Mesenchymal stem cell (in vitro differentiated cells and primary cell): ENCODE measurements around the gene ASIP.

Source experiments
- DNase-seq: peaks from one replicate; pipeline ENCODE4 v3.0.0-alpha.2; 2013
- H2AFZ ChIP-seq: one replicate; pipeline ENCODE4 v1.6.1; 2013; ENCODE audit warnings: low read depth, mild to moderate bottlenecking, control low read depth, inconsistent platforms, low read length, moderate library complexity
- H2AK5ac ChIP-seq: 2 replicates; pipeline ENCODE4 v1.6.1; 2013; ENCODE audit warnings: low read length, moderate library complexity, mild to moderate bottlenecking, inconsistent platforms; ENCODE audit not compliant: severe bottlenecking
- H2BK120ac ChIP-seq: one replicate; pipeline ENCODE4 v1.6.1; 2013; ENCODE audit warnings: low read depth, mild to moderate bottlenecking, inconsistent platforms, low read length, moderate library complexity
- H2BK12ac ChIP-seq, 2 experiments: one replicate each; pipeline ENCODE4 v1.6.1; 2013; ENCODE audit warnings: inconsistent platforms in 2 of 2, low read length in 2 of 2, mild to moderate bottlenecking in 2 of 2, moderate library complexity in 2 of 2, control low read depth in 1 of 2
- H2BK15ac ChIP-seq: one replicate; pipeline ENCODE4 v1.6.1; 2013; ENCODE audit warnings: mild to moderate bottlenecking, low read depth, inconsistent platforms; ENCODE audit not compliant: poor library complexity, severe bottlenecking
- H2BK5ac ChIP-seq: 2 replicates; pipeline ENCODE4 v1.6.1; 2013; ENCODE audit warnings: low read depth, mild to moderate bottlenecking, low read length, control low read depth, inconsistent platforms; ENCODE audit not compliant: poor library complexity, severe bottlenecking
- H3K14ac ChIP-seq, 2 experiments: one replicate each; pipeline ENCODE4 v1.6.1; 2013; ENCODE audit warnings: inconsistent platforms in 2 of 2, low read length in 2 of 2, control low read depth in 1 of 2, mild to moderate bottlenecking in 1 of 2, moderate library complexity in 1 of 2
- H3K18ac ChIP-seq, 2 experiments: one replicate each; pipeline ENCODE4 v1.6.1; 2013; ENCODE audit warnings: inconsistent platforms in 2 of 2, low read length in 2 of 2, control low read depth in 1 of 2, low read depth in 1 of 2, mild to moderate bottlenecking in 1 of 2
- H3K23ac ChIP-seq, 2 experiments: one replicate each; pipeline ENCODE4 v1.6.1; 2013; ENCODE audit warnings: inconsistent platforms in 2 of 2, low read length in 2 of 2, mild to moderate bottlenecking in 2 of 2, moderate library complexity in 2 of 2, control low read depth in 1 of 2
- H3K27ac ChIP-seq: 2 replicates; pipeline ENCODE4 v1.5.1; 2013; ENCODE audit warnings: mild to moderate bottlenecking, moderate library complexity, low read length, control low read depth, inconsistent platforms; ENCODE audit not compliant: poor library complexity, severe bottlenecking
- H3K27me3 ChIP-seq, 2 experiments: 2 replicates each; pipeline versions ENCODE4 v1.6.1 to v1.7.0; 2013; ENCODE audit warnings: low read length in 2 of 2, mild to moderate bottlenecking in 2 of 2, moderate library complexity in 2 of 2, control low read depth in 1 of 2, inconsistent platforms in 1 of 2; ENCODE audit not compliant: control insufficient read depth in 1 of 2, insufficient read depth in 1 of 2
- H3K36me3 ChIP-seq, 2 experiments: 2 replicates each; pipeline versions ENCODE4 v1.6.1 to v1.7.0; 2013; ENCODE audit warnings: low read length in 2 of 2, control low read depth in 1 of 2, inconsistent platforms in 1 of 2, low read depth in 1 of 2, mild to moderate bottlenecking in 1 of 2; ENCODE audit not compliant: insufficient read depth in 2 of 2, control insufficient read depth in 1 of 2
- H3K4ac ChIP-seq, 2 experiments: one replicate each; pipeline ENCODE4 v1.6.1; 2013; ENCODE audit warnings: inconsistent platforms in 2 of 2, low read length in 2 of 2, mild to moderate bottlenecking in 2 of 2, moderate library complexity in 2 of 2, control low read depth in 1 of 2, low read depth in 1 of 2
- H3K4me1 ChIP-seq: 2 replicates; pipeline ENCODE4 v1.6.1; 2013; ENCODE audit warnings: low read depth, low read length, control low read depth; ENCODE audit not compliant: control insufficient read depth, insufficient read depth
- H3K4me2 ChIP-seq: 2 replicates; pipeline ENCODE4 v1.6.1; 2013; ENCODE audit warnings: low read length, mild to moderate bottlenecking, inconsistent platforms; ENCODE audit not compliant: poor library complexity, severe bottlenecking
- H3K4me3 ChIP-seq, 2 experiments: 2 replicates each; pipeline versions ENCODE4 v1.5.1 to v1.7.0; 2013; ENCODE audit warnings: low read length in 2 of 2, mild to moderate bottlenecking in 2 of 2, control low read depth in 1 of 2, low read depth in 1 of 2; ENCODE audit not compliant: insufficient read depth in 1 of 2
- H3K79me1 ChIP-seq: replicated peaks from 2 replicates; pipeline ENCODE4 v1.6.1; 2013; ENCODE audit warnings: mild to moderate bottlenecking, control low read depth, low read length, inconsistent platforms; ENCODE audit not compliant: poor library complexity, severe bottlenecking
- H3K9ac ChIP-seq: 2 replicates; pipeline ENCODE4 v1.7.0; 2013; ENCODE audit warnings: mild to moderate bottlenecking, low read length, moderate library complexity
- H3K9me3 ChIP-seq: 2 replicates; pipeline ENCODE4 v1.7.0; 2013; ENCODE audit warnings: mild to moderate bottlenecking, low read length; ENCODE audit not compliant: control insufficient read depth
- H4K8ac ChIP-seq: one replicate; pipeline ENCODE4 v1.6.1; 2013; ENCODE audit warnings: inconsistent platforms, mild to moderate bottlenecking, low read length, moderate library complexity
- H4K91ac ChIP-seq: one replicate; pipeline ENCODE4 v1.6.1; 2013; ENCODE audit warnings: mild to moderate bottlenecking, low read length, inconsistent platforms
- WGBS: methylation state at CpG from one replicate; pipeline ENCODE4 v1.1.7; 2013; ENCODE audit warnings: mixed read lengths; 5-methylcytosine and 5-hydroxymethylcytosine counted together

The ASIP gene

DNA sequence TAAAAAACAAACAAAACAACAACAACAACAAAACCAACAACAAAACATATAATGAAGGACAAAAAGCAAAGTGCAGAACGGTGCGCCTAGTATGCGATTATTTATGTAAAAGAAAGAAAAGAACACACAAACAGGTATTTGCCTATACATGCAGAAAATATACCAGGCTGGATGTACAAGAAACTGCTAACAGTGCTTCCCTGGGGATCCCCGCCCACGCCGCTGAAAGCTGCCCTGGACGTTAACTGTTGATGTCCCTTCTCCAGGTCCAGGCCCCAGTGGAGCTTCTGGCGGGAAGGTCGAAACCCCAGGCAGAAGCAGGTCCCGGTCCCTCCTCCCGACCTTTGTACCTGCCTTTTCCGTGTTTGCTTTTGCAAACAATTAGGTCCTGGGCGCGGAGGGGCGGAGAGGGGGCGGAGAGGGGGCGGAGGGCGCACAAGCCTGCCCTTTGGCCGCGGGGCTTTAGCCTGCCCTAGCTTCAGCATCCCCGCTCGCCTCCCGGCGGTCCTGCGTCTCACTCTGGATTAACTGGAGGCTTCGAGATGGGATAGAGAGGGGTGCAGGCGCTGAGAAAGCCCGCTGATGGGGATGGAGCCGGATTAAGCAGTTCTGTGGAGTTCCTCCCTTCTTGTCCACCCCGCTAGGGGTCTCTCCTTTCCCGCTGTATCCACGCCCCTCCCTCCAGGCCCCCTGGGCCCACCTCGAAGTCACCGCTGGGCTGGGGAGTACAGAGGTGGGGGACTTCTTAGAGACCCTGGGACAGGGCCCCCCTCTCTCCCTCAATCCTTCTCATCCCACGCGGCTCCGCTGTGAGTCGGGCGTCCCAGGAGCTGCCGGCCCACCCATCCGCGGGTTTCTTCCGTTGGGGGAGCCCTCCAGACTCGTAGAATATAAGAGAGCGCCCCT, 70.1 kb downstream of the ASIP start:
- Histone ChIP-seq H2BK120ac (no peak overlapping the region), H3K14ac (no peak overlapping the region), H3K18ac (no peak overlapping the region), H3K4ac (no peak overlapping the region), H4K91ac (no peak overlapping the region), H2AFZ (peak overlapping the region; percentile 18), H3K23ac (no peak overlapping the region), H3K36me3 (no peaks in the 10 kb centered on the region), H3K27me3 (peaks cover 4 to 8% of the 10 kb centered on the region in 2 experiments), H3K4me3 (peak overlapping the region in 1 of 2 experiments; percentile 66), H3K4me1 (peaks cover 21% of the 10 kb centered on the region), H3K4me2 (peak overlapping the region; percentile 82), H2BK5ac (no peak overlapping the region), H2BK12ac (no peak overlapping the region), H4K8ac (no peak overlapping the region), H2BK15ac (no peak overlapping the region), H3K9ac (peak overlapping the region; percentile 36), H3K27ac (no peak overlapping the region), H2AK5ac (no peak overlapping the region), H3K79me1 (no peaks in the 10 kb centered on the region), H3K9me3 (no peaks in the 10 kb centered on the region)
- 15% methylated on average over 35 of the region's 45 CpGs for WGBS
- peak; percentile 15 for DNase-seq

GRCh38 chr20:34312024-34312460, 70.8 kb downstream of the ASIP start:
- H3K14ac ChIP-seq, result no peak overlapping the region
- no peak overlapping the region for H2BK15ac ChIP-seq
- H2BK5ac ChIP-seq, result no peak overlapping the region
- peak overlapping the region in 1 of 2 experiments; percentile 58 for H3K4ac ChIP-seq
- H3K27me3 ChIP-seq, result peaks cover 4 to 8% of the 10 kb centered on the region in 2 experiments
- peak overlapping the region; percentile 41 for H4K91ac ChIP-seq
- H3K4me1 ChIP-seq, result peaks cover 23% of the 10 kb centered on the region
- no peak overlapping the region for H3K27ac ChIP-seq
- H2AFZ ChIP-seq, result peak overlapping the region; percentile 5
- no peak overlapping the region for H4K8ac ChIP-seq
- H2BK120ac ChIP-seq, result no peak overlapping the region
- H3K18ac ChIP-seq, result no peak overlapping the region
- DNase-seq, result no peak
- peak overlapping the region; percentile 82 for H3K4me2 ChIP-seq
- 20% methylated on average over 11 of the region's 11 CpGs for WGBS
- no peaks in the 10 kb centered on the region for H3K79me1 ChIP-seq
- no peaks in the 10 kb centered on the region for H3K9me3 ChIP-seq
- peak overlapping the region in 1 of 2 experiments; percentile 67 for H2BK12ac ChIP-seq
- no peaks in the 10 kb centered on the region for H3K36me3 ChIP-seq
- H2AK5ac ChIP-seq, result no peak overlapping the region
- H3K4me3 ChIP-seq, result peak overlapping the region in 1 of 2 experiments; percentile 66
- peak overlapping the region; percentile 36 for H3K9ac ChIP-seq
- no peak overlapping the region for H3K23ac ChIP-seq

GRCh38 chr20:34312544-34313217, 71.5 kb downstream of the ASIP start:
- H3K4ac ChIP-seq, result no peak overlapping the region
- no peak overlapping the region for H3K27ac ChIP-seq
- H3K27me3 ChIP-seq, result peaks cover 4 to 8% of the 10 kb centered on the region in 2 experiments
- no peaks in the 10 kb centered on the region for H3K79me1 ChIP-seq
- peak overlapping the region; percentile 82 for H3K4me2 ChIP-seq
- H3K9me3 ChIP-seq, result no peaks in the 10 kb centered on the region
- no peak overlapping the region for H2BK120ac ChIP-seq
- no peak overlapping the region for H3K23ac ChIP-seq
- H3K4me3 ChIP-seq, result peak overlapping the region; percentile 35 to 66
- no peak overlapping the region for H2BK15ac ChIP-seq
- no peak overlapping the region for H2BK12ac ChIP-seq
- no peaks in the 10 kb centered on the region for H3K36me3 ChIP-seq
- H4K8ac ChIP-seq, result peak overlapping the region; percentile 73
- H2BK5ac ChIP-seq, result no peak overlapping the region
- peak overlapping the region; percentile 51 for H2AFZ ChIP-seq
- H3K14ac ChIP-seq, result no peak overlapping the region
- H2AK5ac ChIP-seq, result no peak overlapping the region
- no peak overlapping the region for H3K18ac ChIP-seq
- WGBS, result 9% methylated on average over 14 of the region's 14 CpGs
- peak overlapping the region; percentile 36 for H3K9ac ChIP-seq
- DNase-seq, result peak; percentile 84
- peaks cover 23% of the 10 kb centered on the region for H3K4me1 ChIP-seq
- no peak overlapping the region for H4K91ac ChIP-seq

- Histone ChIP-seq H3K23ac (no peak overlapping the region), H3K4me1 (peaks cover 23% of the 10 kb centered on the region), H3K18ac (no peak overlapping the region), H3K4me2 (no peak overlapping the region), H3K4ac (no peak overlapping the region), H2BK5ac (no peak overlapping the region), H2AFZ (no peak overlapping the region), H2AK5ac (no peak overlapping the region), H2BK12ac (no peak overlapping the region), H3K36me3 (no peaks in the 10 kb centered on the region), H4K91ac (no peak overlapping the region), H4K8ac (no peak overlapping the region), H3K4me3 (no peak overlapping the region), H3K14ac (no peak overlapping the region), H3K9ac (no peak overlapping the region), H3K27me3 (peaks cover 4 to 8% of the 10 kb centered on the region in 2 experiments), H2BK15ac (no peak overlapping the region), H2BK120ac (no peak overlapping the region), H3K9me3 (no peaks in the 10 kb centered on the region), H3K27ac (no peak overlapping the region), H3K79me1 (no peaks in the 10 kb centered on the region)
- DNase-seq, result no peak
- 95% methylated on average over 3 of the region's 3 CpGs for WGBS
Measured at GRCh38 chr20:34315236-34315635, 74.0 kb downstream of the ASIP start.
